Hematopoietic multipotent progenitor cell treated with erythropoietin and hydrocortisone succinate and interleukin-3 and kit ligand, for 4 days (in vitro differentiated cells): Measurements from ENCODE around the gene SLC22A17.

Experiments
- DNase-seq: peaks from one replicate; pipeline ENCODE4 v3.0.0-alpha.2; 2015

SLC22A17 gene

DNA sequence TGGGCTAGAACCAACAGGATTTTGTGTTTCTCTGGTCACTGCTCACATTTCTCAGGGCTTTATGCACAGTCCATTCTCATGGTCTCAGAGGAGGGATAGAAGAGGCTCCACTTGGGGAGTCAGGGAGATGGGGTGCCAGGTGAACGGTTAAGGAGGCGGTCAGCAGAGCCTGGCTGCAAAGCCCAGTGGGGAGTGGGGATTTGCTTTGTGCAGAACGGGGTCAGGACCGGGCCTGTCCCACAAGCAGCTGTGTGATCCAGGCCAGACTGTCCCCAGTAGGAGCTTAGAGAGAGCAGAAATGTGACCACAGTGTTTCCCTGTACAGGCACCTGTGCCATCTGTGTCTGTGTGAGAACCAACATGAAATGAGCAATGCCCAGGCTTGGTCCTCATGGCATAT is 28.3 kb upstream of the SLC22A17 start:
- no peak for DNase-seq

DNA sequence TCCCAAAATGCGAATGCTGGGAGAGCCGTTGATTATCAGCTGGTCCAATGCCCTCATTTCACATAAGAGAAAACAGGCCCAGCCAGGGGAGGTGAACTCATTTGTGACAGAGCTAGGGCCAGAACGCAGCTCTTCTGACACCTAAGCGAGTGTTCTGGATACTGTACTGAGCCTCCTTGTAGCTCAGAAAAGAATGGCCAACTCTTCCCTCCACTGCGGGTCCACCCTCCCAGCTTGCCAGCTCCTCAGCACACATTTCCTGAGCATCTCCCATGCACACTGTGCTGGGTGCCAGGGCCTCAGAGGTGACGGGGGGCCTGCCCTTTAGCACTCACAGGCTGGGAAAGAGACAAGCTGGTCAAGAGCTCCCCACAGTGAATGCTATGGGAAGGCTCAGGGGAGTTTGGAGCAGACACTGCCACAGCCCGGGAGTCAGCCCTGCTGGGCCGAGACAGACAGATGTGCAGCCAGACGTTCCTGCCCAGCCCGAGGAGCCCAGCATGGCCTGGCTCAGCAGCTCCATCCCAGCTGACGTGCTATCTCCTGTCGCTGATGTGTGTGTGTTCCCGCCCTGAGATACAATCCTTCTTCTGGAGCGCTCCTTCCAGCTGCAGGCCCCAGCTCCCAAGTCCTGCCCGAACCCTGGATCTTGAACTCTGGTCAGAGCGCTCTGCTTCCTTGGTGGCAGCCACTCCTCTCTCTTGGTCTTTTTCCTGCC is 27.7 kb upstream of the SLC22A17 start:
- no peak for DNase-seq

DNA sequence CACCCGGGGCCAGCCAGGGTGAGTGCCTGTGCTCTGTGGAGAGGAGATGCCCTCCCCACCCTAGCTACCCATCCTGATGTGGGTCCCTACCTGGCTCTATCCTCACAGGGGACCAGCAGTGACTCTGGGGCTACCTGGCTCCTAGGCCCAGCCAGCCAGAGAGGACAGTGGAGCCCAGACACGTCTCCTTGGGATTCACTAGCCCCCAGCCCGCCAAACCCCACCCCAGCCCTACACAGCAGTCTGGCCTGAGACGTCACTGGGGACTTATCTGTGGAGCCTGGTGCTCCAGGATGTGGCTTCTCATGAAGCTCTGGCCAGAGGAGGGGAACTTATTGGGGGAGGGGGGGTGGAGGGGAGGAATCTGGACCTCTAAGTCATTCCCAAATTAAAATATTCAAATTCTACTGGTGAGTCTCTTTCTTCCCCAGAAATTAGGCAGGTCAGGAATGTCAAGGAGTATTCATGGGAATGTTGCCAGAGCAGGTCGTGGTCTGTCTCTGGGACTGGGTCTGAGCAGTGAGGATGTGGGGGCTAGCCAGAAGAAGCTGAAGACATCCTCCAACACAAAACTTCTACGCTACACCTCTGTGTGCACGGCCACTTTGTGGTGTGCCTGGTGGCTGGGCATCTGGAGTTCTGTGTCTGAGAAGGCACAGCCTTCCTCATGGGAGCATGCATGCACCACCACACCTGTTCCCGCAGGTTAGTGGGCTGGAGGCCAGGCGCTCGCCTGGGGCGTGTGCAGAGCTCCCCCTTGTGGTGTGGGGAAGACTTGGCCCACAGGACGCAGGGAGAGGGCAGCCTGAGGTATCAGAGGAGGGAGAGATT is 26.9 kb upstream of the SLC22A17 start:
- peak; percentile 72 for DNase-seq

DNA sequence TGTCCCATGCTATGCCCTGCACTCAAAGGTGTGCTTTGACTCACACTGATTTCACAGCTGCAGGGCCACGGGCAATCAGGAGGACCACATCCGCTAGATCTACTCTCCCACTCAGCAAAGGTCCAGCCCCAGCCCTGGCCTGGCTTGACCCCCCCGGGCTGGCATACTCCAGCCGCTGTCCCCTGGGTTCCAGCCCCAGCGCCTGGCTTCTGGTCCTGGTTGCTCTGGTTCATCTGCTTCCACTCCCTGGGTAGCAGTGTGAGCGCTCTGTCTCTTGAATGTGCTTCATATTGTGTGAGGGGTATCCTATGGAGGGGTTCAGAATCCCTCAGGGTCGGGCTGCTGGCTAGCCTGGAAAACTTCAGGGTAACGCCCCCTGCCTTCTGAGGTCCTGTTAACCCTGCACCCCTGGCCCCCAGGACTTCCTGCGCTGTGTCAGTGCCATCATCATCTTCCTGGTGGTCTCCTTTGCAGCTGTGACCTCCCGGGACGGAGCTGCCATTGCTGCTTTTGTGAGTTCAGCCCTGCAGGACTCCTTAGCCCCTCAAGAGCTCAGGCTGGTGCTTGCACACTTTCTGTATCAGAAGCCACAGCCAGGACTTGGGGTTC is 26.0 kb upstream of the SLC22A17 start:
- DNase-seq = no peak

DNA sequence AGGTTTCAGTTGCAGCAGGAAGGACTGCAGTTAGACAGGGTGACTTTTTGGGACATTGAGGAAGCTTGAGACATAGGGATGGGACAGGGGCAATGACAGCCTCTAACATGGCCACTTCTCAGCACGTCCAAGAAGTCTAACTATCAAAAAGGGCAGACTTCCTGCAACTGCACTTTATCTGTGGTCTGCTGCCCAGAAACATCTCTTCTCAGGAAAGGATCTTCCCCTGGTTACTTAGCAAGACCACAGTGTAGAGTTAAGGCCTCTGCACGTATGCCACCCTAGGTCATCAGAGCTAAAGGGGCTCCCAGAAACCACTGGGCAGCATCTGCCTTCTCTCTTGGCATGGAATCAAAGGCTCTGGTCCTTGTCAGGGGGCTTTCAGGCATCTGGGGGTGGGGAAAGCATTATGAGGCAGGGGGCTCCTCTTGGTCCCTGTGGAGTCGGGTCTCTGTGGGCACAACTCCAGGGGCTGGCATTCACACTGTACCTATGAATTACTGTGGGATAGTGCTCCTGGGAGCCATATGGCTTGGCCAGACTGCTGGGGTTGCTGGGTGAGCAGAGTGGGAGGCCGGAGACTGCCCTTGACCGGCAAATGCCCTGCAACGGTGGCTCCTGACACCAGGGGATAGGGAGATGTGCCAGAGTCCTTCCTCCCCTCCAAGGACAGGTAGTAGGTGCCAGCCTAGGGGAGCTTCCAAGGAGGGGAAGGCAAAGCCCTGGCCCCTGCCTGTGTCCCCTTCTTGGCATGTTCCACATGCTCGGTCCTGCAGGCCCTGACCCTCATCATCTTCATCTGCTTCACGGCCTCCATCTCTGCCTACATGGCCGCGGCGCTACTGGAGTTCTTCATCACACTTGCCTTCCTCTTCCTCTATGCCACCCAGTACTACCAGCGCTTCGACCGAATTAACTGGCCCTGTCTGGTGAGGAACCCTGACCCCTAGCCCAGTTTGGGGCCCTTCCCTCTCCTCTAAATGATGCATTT is 25.2 kb upstream of the SLC22A17 start:
- DNase-seq = peak; percentile 91

DNA sequence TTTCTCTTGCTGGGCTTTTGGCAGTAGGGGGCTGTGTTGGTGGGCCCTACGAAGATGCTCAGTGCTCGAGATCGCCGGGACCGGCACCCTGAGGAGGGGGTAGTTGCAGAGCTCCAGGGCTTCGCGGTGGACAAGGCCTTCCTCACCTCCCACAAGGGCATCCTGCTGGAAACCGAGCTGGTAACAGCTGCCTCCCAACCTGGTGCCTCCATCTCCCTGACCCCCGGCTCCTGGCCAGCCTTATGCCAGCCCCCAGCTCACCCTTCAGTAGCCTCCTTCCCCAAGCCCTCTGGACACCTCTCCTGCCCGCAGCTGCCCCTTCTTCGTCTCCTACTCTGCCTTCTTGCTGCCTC is 24.5 kb upstream of the SLC22A17 start:
- no peak for DNase-seq

DNA sequence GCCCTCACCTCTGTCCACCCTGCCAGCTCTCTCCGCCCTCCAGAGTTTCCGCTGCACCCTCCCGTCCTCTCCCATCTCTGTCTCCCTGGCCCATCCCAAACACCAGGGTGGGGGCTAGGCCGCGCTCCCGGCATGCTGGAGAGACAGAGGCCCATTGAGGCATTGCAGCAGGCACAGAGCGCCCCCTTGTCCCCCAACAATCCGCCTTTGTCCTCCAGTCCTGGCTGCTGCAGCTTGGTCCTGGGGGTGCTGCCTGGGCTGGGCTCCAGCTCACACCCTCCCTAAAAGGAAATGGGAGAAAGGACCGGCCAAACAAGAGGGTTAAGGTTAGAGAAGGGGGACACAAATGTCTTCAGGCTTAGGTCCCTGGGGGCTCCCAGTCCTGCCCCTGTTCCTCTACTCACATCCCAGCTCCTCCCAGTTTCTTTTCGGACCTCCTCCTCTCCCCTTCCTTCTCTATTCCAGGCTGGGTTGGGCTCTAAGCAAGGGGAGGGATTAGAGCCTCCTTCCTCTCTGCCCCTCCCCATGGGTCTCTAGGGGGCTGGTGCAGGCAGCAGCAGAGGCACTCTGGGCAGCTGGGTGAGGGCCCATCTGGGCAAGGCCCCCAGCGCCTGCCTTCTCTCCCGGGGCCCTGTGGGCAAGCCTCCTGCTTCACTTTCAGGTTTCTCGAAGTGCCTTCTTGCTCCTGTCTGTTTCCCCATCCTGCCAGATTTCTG is 24.0 kb upstream of the SLC22A17 start, which contains the start of gene CMTM5:
Gene CMTM5 (plus strand): TSS at position 565 of the 716 bp plus-strand sequence. CDS start 206 bp downstream, outside the sequence.
- DNase-seq = peak; percentile 77

DNA sequence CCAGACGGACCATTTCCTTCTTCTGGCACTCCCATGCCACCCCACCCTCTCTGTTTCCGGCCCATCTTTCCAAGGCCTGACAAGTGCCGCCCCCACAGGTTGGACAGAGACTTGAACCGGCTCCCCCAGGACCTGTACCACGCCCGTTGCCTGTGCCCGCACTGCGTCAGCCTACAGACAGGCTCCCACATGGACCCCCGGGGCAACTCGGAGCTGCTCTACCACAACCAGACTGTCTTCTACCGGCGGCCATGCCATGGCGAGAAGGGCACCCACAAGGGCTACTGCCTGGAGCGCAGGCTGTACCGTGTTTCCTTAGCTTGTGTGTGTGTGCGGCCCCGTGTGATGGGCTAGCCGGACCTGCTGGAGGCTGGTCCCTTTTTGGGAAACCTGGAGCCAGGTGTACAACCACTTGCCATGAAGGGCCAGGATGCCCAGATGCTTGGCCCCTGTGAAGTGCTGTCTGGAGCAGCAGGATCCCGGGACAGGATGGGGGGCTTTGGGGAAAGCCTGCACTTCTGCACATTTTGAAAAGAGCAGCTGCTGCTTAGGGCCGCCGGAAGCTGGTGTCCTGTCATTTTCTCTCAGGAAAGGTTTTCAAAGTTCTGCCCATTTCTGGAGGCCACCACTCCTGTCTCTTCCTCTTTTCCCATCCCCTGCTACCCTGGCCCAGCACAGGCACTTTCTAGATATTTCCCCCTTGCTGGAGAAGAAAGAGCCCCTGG is 23.0 kb upstream of the SLC22A17 start:
- no peak for DNase-seq

DNA sequence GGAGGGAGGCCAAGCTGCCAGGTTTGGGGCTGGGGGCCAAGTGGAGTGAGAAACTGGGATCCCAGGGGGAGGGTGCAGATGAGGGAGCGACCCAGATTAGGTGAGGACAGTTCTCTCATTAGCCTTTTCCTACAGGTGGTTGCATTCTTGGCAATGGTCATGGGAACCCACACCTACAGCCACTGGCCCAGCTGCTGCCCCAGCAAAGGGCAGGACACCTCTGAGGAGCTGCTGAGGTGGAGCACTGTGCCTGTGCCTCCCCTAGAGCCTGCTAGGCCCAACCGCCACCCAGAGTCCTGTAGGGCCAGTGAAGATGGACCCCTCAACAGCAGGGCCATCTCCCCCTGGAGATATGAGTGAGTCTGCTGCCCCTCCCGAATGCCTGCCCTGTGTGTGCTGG is 20.4 kb upstream of the SLC22A17 start:
- no peak for DNase-seq

DNA sequence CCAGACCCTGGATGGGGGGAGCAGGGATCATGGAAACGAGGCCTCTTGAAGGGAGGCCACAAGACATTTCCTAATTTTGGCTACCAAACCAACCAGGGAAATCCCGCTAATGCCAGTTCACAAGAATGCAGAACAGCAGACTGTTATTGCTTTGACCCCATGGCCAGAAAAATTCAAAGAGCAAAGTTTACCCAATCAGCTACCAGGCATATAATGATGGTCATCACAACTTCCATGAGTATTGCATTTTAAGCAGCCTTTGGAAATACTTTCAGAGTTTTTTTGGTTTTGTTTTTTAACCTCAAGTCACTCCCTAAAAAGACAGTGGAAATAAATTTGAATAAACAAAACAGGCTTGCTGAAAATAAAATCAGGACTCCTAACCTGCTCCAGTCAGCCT is 19.8 kb upstream of the SLC22A17 start, which contains the start of gene IL25:
Gene IL25 (plus strand): TSS at position 301 of the 400 bp plus-strand sequence.
- DNase-seq = no peak

DNA sequence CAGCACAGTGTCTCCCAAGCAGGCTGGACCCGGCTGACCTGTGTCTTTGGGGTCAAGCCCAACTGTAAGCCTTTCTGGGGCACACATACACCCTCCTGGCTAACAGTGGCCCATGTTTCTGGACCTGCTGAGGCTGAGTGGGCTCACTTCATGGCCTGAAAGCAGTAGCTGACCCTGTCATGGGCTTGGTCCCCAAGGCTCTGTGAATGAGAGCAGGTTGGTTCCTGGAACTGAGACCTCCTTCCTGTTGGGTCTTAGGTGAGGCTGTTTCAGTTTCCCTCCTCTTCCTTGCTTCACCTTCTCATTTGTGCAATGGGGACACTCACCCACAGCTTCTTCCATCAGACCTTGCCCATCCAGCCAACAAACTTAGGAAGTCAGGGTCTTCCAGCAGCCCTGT is 19.2 kb upstream of the SLC22A17 start:
- DNase-seq = no peak

DNA sequence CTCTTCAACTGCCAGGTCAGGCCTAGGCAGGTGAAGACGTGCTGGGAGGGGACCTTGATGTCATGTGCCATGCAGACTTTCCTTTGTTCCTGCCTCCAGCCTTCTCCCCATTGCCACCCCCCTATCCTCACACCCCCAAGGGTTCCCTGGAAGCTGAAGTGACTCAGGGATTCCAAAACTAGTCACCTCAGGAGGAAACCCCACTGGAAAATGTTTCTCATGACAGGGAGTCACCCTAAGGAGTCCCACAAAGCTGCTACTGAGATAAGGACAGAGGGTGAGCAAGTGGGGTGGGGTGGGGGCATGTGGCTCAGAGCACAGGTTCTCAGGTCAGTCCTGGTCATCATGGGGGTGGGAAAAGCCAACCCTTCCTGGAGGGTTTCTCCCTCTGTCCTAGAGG is 17.5 kb upstream of the SLC22A17 start:
- DNase-seq = no peak

DNA sequence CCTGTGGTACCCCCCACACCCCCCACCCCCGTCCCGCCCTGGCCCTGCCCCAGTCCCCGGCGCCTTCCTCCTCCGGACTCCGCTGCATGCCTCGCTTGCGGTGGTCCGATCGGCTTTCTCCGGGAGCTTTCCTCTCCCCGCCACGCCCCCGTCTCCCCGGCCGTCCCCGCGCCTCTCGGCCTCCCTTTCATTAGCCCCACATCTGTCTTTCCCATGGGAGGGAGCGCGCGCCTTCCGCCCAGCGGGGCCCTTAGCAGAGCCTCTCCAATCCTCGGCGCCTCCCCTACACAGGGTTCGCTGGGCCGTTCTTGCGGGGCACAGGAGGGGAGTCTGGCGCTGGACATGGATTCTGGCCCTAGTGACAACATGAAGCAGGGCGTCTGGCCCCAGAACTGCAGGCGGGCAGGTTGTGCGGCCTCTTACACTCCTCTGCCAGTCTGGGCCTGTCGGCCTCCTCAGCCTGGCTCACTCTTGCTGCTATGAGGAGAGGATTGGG is 13.8 kb upstream of the SLC22A17 start:
- no peak for DNase-seq

DNA sequence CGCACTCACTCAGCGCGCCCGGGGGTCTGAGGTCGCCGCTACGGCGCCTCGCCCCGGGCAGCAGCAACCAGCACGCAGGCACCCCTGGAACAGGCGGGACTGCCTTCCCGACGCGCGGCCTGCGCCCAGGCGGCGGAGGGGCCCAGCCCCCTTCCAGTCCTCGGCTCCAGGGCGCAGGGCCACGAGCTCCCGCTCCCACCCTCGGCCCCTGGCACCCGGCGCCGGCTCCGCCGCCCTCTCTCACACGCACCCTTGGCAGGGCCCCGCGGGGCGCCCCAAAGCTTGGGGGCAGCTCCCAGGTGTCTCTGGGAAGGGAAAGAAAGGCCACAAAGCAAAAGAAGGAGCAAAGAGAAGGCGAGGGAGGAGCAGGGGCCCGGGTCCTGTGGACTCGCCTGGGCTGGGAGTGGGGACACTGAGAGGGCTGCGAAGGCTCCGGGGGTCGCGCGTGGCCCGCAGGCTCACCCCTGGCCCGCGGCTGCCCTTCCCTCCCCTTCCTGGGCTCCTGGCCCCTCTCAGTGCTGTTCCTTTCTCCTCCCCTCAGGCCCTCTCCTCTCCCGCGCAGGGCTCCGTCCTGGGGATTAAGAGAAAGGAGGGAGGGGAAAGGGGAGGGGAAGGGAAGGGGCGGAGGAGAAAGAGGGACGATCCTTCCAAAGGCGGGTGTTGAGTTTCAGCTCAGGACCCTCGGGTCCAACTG is 13.2 kb upstream of the SLC22A17 start:
- DNase-seq = no peak

DNA sequence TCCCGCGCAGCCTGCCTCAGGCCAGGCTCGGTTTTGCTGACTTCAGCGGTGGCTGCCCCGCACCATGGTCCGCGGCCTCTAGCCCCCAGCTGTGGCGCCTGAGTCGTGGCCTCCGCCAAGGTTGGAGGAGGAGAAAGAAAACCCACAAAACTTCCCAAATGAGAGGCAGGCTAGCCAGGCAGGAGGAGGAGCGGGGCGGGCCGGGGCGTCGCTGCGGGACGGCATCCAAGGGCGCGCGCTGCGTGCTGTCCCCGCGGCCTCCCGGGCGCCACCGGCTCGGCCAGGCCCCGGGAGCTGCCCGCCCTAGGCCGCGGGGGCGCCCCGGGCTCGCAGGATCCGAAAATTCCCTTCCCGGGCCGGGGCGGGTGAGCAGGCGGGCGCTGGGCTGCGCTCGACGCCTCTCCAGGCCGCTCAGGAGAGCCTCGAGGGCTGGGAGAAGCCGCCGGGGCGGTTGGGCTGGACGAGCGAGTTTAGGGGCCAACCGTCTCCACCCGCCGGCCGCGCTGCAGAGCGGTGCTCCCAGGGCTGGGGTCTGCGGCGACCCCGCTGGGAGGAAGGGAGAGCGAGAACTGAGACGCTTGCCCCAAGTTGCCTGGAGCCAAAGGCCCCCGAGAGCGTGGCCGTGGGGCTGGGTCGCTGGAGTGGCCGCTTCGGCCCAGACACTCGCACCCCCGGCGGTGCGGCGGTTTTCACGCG is 12.5 kb upstream of the SLC22A17 start, which contains the start of gene EFS:
Gene EFS (minus strand): TSS at position 137 of the 696 bp plus-strand sequence. CDS start 147 bp downstream, outside the sequence.
- DNase-seq = peak; percentile 30

DNA sequence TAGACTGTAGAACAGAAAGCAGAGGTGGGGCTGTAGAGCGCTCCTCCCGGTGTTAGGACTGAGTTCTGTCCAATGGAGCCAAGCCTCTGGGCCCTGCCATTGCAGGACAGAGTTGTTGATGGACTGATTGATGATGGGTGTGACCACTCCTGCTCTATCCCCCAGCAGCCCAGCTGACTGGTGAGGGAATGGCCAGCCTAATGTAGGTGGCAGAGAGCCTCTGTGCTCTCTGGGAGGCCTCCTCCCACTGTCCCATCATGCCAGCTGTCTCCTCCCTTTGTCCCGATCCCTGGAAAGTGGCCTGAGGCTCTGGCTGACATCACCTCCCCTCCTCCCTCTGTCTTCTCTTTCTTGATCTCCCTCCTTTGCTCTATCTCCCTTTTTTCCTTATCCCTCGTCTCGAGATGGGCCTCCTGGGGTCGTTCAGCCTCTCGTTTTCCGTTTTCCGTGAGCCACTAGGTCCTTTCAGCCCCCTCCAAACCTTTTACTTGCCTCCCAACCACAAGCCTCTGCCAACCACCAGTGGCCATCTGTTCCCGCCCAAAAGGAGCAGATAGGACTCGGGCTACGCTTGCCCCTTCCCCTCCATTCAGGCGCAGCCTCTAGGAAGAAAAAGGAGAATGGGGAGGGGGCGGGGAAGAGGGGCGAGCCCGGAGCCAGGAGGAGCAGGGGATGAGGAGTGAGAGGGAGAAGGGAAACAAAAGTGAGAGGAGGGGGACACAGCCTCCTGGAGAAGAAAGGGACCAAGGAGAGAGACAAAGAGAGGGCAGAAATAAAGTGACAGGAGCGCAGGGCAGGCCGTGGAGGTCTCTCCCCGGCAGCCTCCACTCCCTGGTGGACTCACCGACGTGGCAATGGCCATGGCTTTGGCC is 11.7 kb upstream of the SLC22A17 start:
- no peak for DNase-seq

DNA sequence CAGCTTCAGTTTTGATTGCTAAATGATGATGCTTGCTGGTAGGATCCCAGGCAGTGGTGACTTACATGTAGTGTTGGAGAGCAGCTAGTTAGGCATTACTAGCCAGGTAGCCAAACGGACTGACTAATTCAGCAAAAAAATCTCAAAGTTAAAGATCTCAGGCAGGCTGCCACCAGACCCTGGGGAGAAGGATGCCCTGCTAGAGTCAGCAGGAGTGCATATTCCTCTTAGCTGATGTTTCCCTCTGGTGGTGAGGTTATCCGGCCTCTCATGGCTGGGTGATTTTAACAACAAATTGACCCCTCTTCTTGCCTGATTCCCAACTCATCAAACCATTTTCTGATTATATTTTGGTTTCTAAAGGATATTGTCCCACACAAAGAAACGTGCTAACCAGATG is 9.5 kb upstream of the SLC22A17 start:
- DNase-seq = peak; percentile 46

DNA sequence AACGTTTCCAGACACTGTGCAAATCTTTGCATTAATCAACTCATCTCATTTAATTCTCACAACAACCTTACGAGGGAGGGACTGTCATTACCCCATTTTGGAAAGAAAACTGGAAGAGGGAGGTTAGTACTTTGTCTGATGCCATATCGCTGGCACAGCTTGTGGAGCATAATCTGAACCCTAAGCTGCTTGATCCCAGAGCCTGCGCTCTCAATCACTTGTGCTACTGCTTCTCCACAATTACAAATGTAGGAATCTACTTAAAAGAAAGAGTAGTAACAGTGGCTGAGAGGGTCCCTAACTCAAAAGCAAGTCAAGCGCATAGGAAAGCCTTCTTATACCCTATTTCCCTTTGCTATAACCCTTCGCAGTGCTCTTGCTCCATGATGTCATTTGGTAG is 9.1 kb upstream of the SLC22A17 start:
- no peak for DNase-seq
